OCI-LY1 (cell line): ENCODE results near the gene FBXO15.

Source experiments
- H2AFZ ChIP-seq: fragments of 200-600 bp; sonication (generic), shearing (Covaris generic); 2 replicates; pipeline ENCODE4 v1.6.0; 2014; ENCODE audit warnings: antibody characterized with exemption, mild to moderate bottlenecking, low read length
- H3F3A ChIP-seq: fragments of 200-600 bp; sonication (generic), shearing (Covaris generic); 2 replicates; pipeline ENCODE4 v1.6.0; 2014; ENCODE audit warnings: mild to moderate bottlenecking, antibody characterized with exemption, low read length, moderate library complexity; ENCODE audit not compliant: insufficient read depth
- H3K27ac ChIP-seq: fragments of 200-600 bp; sonication (generic); 2 replicates; pipeline ENCODE4 v1.5.1; 2014; ENCODE audit warnings: low read length, mixed run types, mild to moderate bottlenecking, low read depth; ENCODE audit not compliant: poor library complexity, severe bottlenecking
- H3K27me3 ChIP-seq: fragments of 200-600 bp; sonication (generic); 2 replicates; pipeline ENCODE4 v1.6.0; 2014; ENCODE audit warnings: antibody characterized with exemption, mild to moderate bottlenecking, low read length, moderate library complexity; ENCODE audit not compliant: insufficient read depth
- H3K36me3 ChIP-seq: fragments of 200-600 bp; sonication (generic); 2 replicates; pipeline ENCODE4 v1.6.1; 2014; ENCODE audit warnings: mild to moderate bottlenecking, antibody characterized with exemption, low read length, moderate library complexity, mixed read lengths; ENCODE audit not compliant: insufficient read depth
- H3K4me1 ChIP-seq: fragments of 200-600 bp; sonication (generic); 2 replicates; pipeline ENCODE4 v1.5.1; 2014; ENCODE audit warnings: mild to moderate bottlenecking, low read length, moderate library complexity; ENCODE audit not compliant: insufficient read depth, severe bottlenecking
- H3K4me2 ChIP-seq: fragments of 200-600 bp; sonication (generic), shearing (Covaris generic); 2 replicates; pipeline ENCODE4 v1.6.1; 2014; ENCODE audit warnings: low read length
- H3K4me3 ChIP-seq: fragments of 200-600 bp; sonication (generic); 2 replicates; pipeline ENCODE4 v1.5.1; 2014; ENCODE audit warnings: low read length, low read depth, mild to moderate bottlenecking, mixed read lengths; ENCODE audit not compliant: poor library complexity, severe bottlenecking
- H3K79me2 ChIP-seq: fragments of 200-600 bp; shearing (Covaris generic); 2 replicates; pipeline ENCODE4 v1.6.1; 2016; ENCODE audit warnings: mixed run types, low read length, mixed read lengths; ENCODE audit not compliant: insufficient read depth
- H3K9ac ChIP-seq: fragments of 200-600 bp; sonication (generic), shearing (Covaris generic); 2 replicates; pipeline ENCODE4 v1.6.1; 2014; ENCODE audit warnings: mild to moderate bottlenecking, low read length, mixed read lengths
- H3K9me2 ChIP-seq: fragments of 200-600 bp; sonication (generic), shearing (Covaris generic); 2 replicates; pipeline ENCODE4 v1.6.1; 2014; ENCODE audit warnings: low read depth, mild to moderate bottlenecking, low read length, mixed read lengths
- H3K9me3 ChIP-seq: fragments of 200-600 bp; shearing (Covaris generic); 2 replicates; pipeline ENCODE4 v1.6.1; 2014; ENCODE audit warnings: low read length, mixed read lengths
- H4K20me1 ChIP-seq: fragments of 200-600 bp; sonication (generic), shearing (Covaris generic); 2 replicates; pipeline ENCODE4 v1.6.0; 2016; ENCODE audit warnings: mild to moderate bottlenecking, low read length; ENCODE audit not compliant: insufficient read depth
- EZH2 ChIP-seq: fragments of 200-600 bp; sonication (generic), shearing (Covaris generic); IDR thresholded peaks from 2 replicates; pipeline ENCODE4 v1.8.0; 2017; ENCODE audit warnings: borderline replicate concordance, mixed run types, mild to moderate bottlenecking, antibody characterized with exemption, low read length, moderate library complexity, mixed read lengths
- TF ChIP-seq, protein P1 (sequence below): fragments of 200-600 bp; sonication (generic), shearing (Covaris generic); IDR thresholded peaks from 2 replicates; pipeline ENCODE4 v1.5.1; 2017; ENCODE audit warnings: mild to moderate bottlenecking, antibody characterized with exemption, low read length, moderate library complexity, mixed read lengths

FBXO15 gene

DNA sequence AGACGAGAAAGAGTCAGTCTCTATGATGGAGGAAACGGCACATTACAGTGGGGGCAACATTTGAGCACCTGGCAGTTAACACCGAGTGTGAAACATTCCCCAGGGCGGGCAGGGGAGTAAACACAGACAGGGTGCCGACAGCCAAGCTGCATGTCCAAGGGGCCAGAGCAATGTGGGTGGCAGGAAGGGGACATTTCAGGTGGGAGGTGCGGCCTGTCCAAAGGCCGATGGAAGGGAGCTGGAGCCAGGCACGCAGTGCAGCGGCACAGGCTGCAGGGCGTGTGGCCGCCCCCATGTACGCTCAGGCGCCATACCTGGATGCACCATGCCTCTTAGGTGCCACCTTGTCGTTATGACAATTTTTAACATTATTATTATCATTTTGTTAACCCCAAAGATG lies 43.9 kb upstream of the FBXO15 start:
- H3K36me3 ChIP-seq: no peaks in the 10 kb centered on the region
- no peak overlapping the region for H3K9ac ChIP-seq
- no peaks in the 10 kb centered on the region for H3F3A ChIP-seq
- no peak overlapping the region for H3K4me3 ChIP-seq
- H3K4me2 ChIP-seq: no peak overlapping the region
- no peaks in the 10 kb centered on the region for H3K9me2 ChIP-seq
- H3K4me1 ChIP-seq: no peaks in the 10 kb centered on the region
- no peaks in the 10 kb centered on the region for H3K79me2 ChIP-seq
- H3K27ac ChIP-seq: no peak overlapping the region
- H2AFZ ChIP-seq: no peak overlapping the region
- no peaks in the 10 kb centered on the region for H3K9me3 ChIP-seq
- no peaks in the 10 kb centered on the region for H4K20me1 ChIP-seq
- TF ChIP-seq, protein P1, sequence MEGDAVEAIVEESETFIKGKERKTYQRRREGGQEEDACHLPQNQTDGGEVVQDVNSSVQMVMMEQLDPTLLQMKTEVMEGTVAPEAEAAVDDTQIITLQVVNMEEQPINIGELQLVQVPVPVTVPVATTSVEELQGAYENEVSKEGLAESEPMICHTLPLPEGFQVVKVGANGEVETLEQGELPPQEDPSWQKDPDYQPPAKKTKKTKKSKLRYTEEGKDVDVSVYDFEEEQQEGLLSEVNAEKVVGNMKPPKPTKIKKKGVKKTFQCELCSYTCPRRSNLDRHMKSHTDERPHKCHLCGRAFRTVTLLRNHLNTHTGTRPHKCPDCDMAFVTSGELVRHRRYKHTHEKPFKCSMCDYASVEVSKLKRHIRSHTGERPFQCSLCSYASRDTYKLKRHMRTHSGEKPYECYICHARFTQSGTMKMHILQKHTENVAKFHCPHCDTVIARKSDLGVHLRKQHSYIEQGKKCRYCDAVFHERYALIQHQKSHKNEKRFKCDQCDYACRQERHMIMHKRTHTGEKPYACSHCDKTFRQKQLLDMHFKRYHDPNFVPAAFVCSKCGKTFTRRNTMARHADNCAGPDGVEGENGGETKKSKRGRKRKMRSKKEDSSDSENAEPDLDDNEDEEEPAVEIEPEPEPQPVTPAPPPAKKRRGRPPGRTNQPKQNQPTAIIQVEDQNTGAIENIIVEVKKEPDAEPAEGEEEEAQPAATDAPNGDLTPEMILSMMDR: no peak
- TF ChIP-seq EZH2: no peak
- 0 out of 2 replicates have a peak, but pooled peaks cover 2% of the 10 kb centered on the region for H3K27me3 ChIP-seq

DNA sequence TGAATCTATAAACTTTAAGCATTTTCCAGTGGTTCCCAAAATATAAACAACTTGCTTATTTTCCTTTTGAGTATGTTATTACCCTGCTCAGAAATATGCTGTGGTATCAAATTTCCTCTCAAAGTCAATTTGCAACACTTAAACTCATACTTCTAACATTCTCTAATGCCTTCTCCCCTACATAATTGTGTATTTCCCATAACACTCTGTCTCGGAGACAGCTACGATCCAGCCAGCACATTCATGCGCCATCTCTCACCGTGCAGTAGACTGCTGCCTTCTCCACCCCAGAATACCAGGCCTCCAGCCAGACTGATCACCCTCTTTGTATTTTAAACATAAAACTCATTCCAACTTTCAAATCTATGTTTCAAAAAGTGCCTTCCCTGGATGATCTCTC lies 42.5 kb upstream of the FBXO15 start:
- no peak overlapping the region for H3K9ac ChIP-seq
- TF ChIP-seq EZH2: no peak
- TF ChIP-seq, protein P1: no peak
- H3K4me3 ChIP-seq: no peak overlapping the region
- no peaks in the 10 kb centered on the region for H3K4me1 ChIP-seq
- H3K9me3 ChIP-seq: no peaks in the 10 kb centered on the region
- no peak overlapping the region for H2AFZ ChIP-seq
- 0 out of 2 replicates have a peak, but pooled peaks cover 3% of the 10 kb centered on the region for H3K27me3 ChIP-seq
- no peaks in the 10 kb centered on the region for H4K20me1 ChIP-seq
- H3K4me2 ChIP-seq: no peak overlapping the region
- H3K36me3 ChIP-seq: no peaks in the 10 kb centered on the region
- no peaks in the 10 kb centered on the region for H3F3A ChIP-seq
- no peaks in the 10 kb centered on the region for H3K79me2 ChIP-seq
- no peaks in the 10 kb centered on the region for H3K9me2 ChIP-seq
- H3K27ac ChIP-seq: no peak overlapping the region

DNA sequence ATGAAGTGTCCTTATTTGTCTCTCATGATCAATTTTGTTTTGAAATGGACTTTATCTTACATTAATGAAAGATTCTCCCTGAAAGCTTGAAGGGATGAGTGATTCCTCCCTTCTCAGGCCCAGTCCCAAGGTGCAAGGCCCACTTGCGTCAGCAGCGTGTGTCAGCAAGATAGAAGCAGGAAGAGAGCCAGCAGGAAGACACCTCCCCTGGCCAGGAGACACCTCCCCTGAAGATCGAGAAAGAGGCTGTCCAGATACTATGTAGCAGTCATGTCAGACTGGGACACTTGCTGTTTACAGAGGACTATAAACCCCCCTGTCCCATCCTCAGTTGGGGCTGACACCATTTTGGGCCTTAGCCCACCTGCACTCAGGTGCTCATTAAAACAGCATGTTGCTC lies 39.0 kb upstream of the FBXO15 start:
- H3K9ac ChIP-seq: no peak overlapping the region
- H3K36me3 ChIP-seq: no peaks in the 10 kb centered on the region
- no peaks in the 10 kb centered on the region for H3K79me2 ChIP-seq
- no peaks in the 10 kb centered on the region for H3F3A ChIP-seq
- no peaks in the 10 kb centered on the region for H3K4me1 ChIP-seq
- no peaks in the 10 kb centered on the region for H3K9me3 ChIP-seq
- no peak overlapping the region for H3K27ac ChIP-seq
- H3K9me2 ChIP-seq: no peaks in the 10 kb centered on the region
- no peak overlapping the region for H3K4me3 ChIP-seq
- no peaks in the 10 kb centered on the region for H4K20me1 ChIP-seq
- 0 out of 2 replicates have a peak, but pooled peaks cover 3% of the 10 kb centered on the region for H3K27me3 ChIP-seq
- no peak for TF ChIP-seq EZH2
- TF ChIP-seq, protein P1: no peak
- no peak overlapping the region for H3K4me2 ChIP-seq
- no peak overlapping the region for H2AFZ ChIP-seq
